ENCODE results near the gene PPP2R5C. TPM values are rescaled to one million over a fixed set of nuclear protein-coding genes. Genes with fewer than 3 reads are reported as not detected.

The PPP2R5C gene
- total and polyA plus RNA-seq, 2 experiments from 2014 or later = 60.4 to 84.9 TPM

DNA sequence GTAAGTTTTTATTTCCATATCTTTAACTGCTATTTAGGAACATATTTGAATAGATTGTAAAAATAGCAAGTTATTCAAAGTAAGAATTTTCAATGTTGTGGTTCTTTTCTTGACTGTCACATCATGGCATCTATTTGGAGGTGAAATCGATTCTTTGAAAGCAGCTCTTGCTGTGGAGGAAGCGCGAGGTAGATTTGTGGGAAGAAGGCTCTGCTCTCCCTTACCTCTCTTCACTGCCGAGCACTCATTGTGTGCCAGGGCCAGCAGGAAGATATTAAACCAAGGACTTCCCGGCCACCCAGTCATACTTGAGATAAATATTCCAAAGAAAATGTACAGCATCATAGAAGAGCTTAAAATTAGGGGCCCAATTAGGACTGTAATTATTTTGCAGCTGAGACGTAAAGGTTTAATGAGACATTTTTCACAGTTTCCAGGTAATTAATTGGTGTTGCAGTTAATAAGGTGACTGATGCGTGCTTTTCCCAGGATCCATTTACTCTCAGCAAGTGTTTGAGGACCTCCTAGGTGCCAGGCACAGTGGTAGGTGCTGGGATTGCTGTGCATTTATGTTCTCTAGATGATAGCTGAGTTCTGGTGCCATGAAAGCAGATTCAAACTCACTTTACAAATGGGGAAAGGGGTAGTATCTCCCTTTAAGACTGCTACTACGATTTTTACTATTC is 113.7 kb downstream of the PPP2R5C start:
- H3K27ac ChIP-seq = no peak overlapping the region
- H3K9me3 ChIP-seq (ENCODE audit: low read depth) = no peaks in the 10 kb centered on the region
- H3K4me3 ChIP-seq = no peak overlapping the region
- no peaks in the 10 kb centered on the region for H3K36me3 ChIP-seq
- no peak for TF ChIP-seq CTCF (IDR thresholded peaks at IDR 0.05; ENCODE audit: low read depth, low read length)
- DNase-seq (ENCODE audit: low read depth in 1 of 2, low spot score in 1 of 2) = no peak
- H3K4me1 ChIP-seq (ENCODE audit: low read depth) = no peaks in the 10 kb centered on the region
- no peaks in the 10 kb centered on the region for H3K27me3 ChIP-seq

- no peak overlapping the region for H3K27ac ChIP-seq
- H3K4me3 ChIP-seq = no peak overlapping the region
- H3K36me3 ChIP-seq = no peaks in the 10 kb centered on the region
- no peak for DNase-seq (ENCODE audit: low read depth in 1 of 2, low spot score in 1 of 2)
- no peaks in the 10 kb centered on the region for H3K9me3 ChIP-seq (ENCODE audit: low read depth)
- no peak for TF ChIP-seq CTCF (IDR thresholded peaks at IDR 0.05; ENCODE audit: low read depth, low read length)
- no peaks in the 10 kb centered on the region for H3K27me3 ChIP-seq
- no peaks in the 10 kb centered on the region for H3K4me1 ChIP-seq (ENCODE audit: low read depth)
These were observed 114.4 kb downstream of the PPP2R5C start for GRCh38 chr14:101875727-101876554.

GRCh38 chr14:101876555-101876938 is 115.0 kb downstream of the PPP2R5C start:
- no peak for TF ChIP-seq CTCF (IDR thresholded peaks at IDR 0.05; ENCODE audit: low read depth, low read length)
- Histone ChIP-seq H3K9me3 (ENCODE audit: low read depth) (no peaks in the 10 kb centered on the region), H3K27ac (no peak overlapping the region), H3K36me3 (no peaks in the 10 kb centered on the region), H3K4me3 (no peak overlapping the region), H3K27me3 (no peaks in the 10 kb centered on the region), H3K4me1 (ENCODE audit: low read depth) (no peaks in the 10 kb centered on the region)
- peak; percentile 18 to 61 for DNase-seq (ENCODE audit: low read depth in 1 of 2, low spot score in 1 of 2)

DNA sequence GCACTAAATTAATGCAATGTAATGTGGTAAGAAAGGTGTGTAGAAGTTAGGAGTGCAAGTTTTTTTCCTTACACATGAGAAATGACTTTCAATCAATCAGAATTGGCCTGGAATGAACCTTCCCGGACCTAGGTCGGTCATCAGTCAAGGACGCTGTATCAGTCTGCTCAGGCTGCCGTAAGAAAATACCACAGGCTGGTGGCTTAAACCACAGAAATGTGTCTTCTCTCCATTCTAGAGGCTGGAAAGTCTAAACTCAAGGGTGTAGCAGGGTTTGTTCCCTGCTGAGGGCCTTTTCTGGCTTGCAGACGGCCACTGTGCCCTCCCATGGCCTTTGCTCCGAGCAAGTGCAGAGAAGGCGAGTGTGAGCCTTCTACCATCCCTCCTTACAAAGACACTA is 116.3 kb downstream of the PPP2R5C start:
- TF ChIP-seq CTCF (IDR thresholded peaks at IDR 0.05; ENCODE audit: low read depth, low read length) = no peak
- no peaks in the 10 kb centered on the region for H3K36me3 ChIP-seq
- H3K4me3 ChIP-seq = no peak overlapping the region
- no peak overlapping the region for H3K27ac ChIP-seq
- no peaks in the 10 kb centered on the region for H3K4me1 ChIP-seq (ENCODE audit: low read depth)
- H3K27me3 ChIP-seq = no peaks in the 10 kb centered on the region
- DNase-seq (ENCODE audit: low read depth in 1 of 2, low spot score in 1 of 2) = no peak
- H3K9me3 ChIP-seq (ENCODE audit: low read depth) = no peaks in the 10 kb centered on the region

GRCh38 chr14:101878211-101878821 is 116.8 kb downstream of the PPP2R5C start:
- no peak for DNase-seq (ENCODE audit: low read depth in 1 of 2, low spot score in 1 of 2)
- H3K27me3 ChIP-seq = no peaks in the 10 kb centered on the region

More at GRCh38 chr14:101878211-101878821, 116.8 kb downstream of the PPP2R5C start:
- Histone ChIP-seq H3K9me3 (ENCODE audit: low read depth) (no peaks in the 10 kb centered on the region), H3K4me1 (ENCODE audit: low read depth) (no peaks in the 10 kb centered on the region), H3K4me3 (no peak overlapping the region), H3K27ac (no peak overlapping the region), H3K36me3 (peaks cover 5% of the 10 kb centered on the region)
- no peak for TF ChIP-seq CTCF (IDR thresholded peaks at IDR 0.05; ENCODE audit: low read depth, low read length)

All from cardiac muscle cell (in vitro differentiated cells and primary cell).